Upper lobe of left lung (tissue), 6 donors: ENCODE data around the gene SHC2. TPM values are rescaled to one million over a fixed set of nuclear protein-coding genes. Genes with fewer than 3 reads are reported as not detected.
A peak's percentile ranks its signal among the peaks of the same experiment; 100 is the strongest.

Experiments used
- ATAC-seq, 2 donors: fragments of 200-7000 bp; cut with Tn5 transposase; one replicate each; pipeline ENCODE4 v1.9.1; 2022; ENCODE audit warnings: mild to moderate bottlenecking in 2 of 2, moderate library complexity in 2 of 2; ENCODE audit not compliant: low FRiP score in 2 of 2
- DNase-seq, 2 donors: peaks; one replicate each; pipeline ENCODE4 v3.0.0-alpha.2; 2019 to 2020
- H3K27ac ChIP-seq, 4 donors: fragments of 200-600 bp; sonication (generic); one replicate each; pipeline ENCODE4 v1.5.1; 2016 to 2019
- H3K27me3 ChIP-seq, 4 donors: fragments of 200-600 bp; sonication (generic); one replicate each; pipeline ENCODE4 v1.5.1; 2017 to 2019
- H3K36me3 ChIP-seq, 4 donors: fragments of 200-600 bp; sonication (generic); one replicate each; pipeline ENCODE4 v1.5.1; 2016 to 2019
- H3K4me1 ChIP-seq, 4 donors: fragments of 200-600 bp; sonication (generic); one replicate each; pipeline ENCODE4 v1.5.1; 2018 to 2019
- H3K4me3 ChIP-seq, 4 donors: fragments of 200-600 bp; sonication (generic); one replicate each; pipeline ENCODE4 v1.5.1; 2017 to 2019; ENCODE audit warnings: mild to moderate bottlenecking in 2 of 4, moderate library complexity in 1 of 4
- H3K9me3 ChIP-seq, 4 donors: fragments of 200-600 bp; sonication (generic); one replicate each; pipeline ENCODE4 v1.5.1; 2018 to 2019
- CTCF ChIP-seq, 6 experiments: fragments of 450-650 bp in 4 of 6; fragments of 200-600 bp in 2 of 6; sonication (generic) in 2 of 6; IDR thresholded peaks; one replicate each; pipeline ENCODE4 v1.5.1; 2016 to 2019; ENCODE audit warnings: antibody characterized with exemption in 6 of 6
- EP300 ChIP-seq, 4 donors: sonication (generic); formaldehyde crosslinking; IDR thresholded peaks; one replicate each; pipeline ENCODE4 v1.5.1; 2017; ENCODE audit warnings: antibody characterized with exemption in 4 of 4, control low read depth in 2 of 4
- POLR2A ChIP-seq, 4 donors: fragments of 450-650 bp; IDR thresholded peaks; one replicate each; pipeline ENCODE4 v1.5.1; 2016 to 2017; ENCODE audit warnings: antibody characterized with exemption in 4 of 4, mild to moderate bottlenecking in 2 of 4
- POLR2AphosphoS5 ChIP-seq, 2 donors: sonication (generic); formaldehyde crosslinking; IDR thresholded peaks; one replicate each; pipeline ENCODE4 v1.5.1; 2017; ENCODE audit warnings: antibody characterized with exemption in 2 of 2
- WGBS, 2 donors: methylation state at CpG; one replicate each; pipeline ENCODE4 v1.1.5; 2017 to 2018; 5-methylcytosine and 5-hydroxymethylcytosine counted together
- total RNA-seq, 6 donors: library from RNA; depleted of rRNA in 4 of 6; stranded (reverse); fragments of >200 nt in 4 of 6; gene quantifications; one replicate each; pipeline versions ENCODE4 v1.1.0 to v1.2.1, GENCODE V29; 2016 to 2021
- donor health status: DM: no; HTN: no; CAD: no; lungs with moderate emphysema.
- donor health status: DM: no; HTN: yes; CAD: no; lungs with severe emphysema.

SHC2 gene
- total RNA-seq, 6 donors from 2014 or later, result 10.5 to 104 (median 22.5) TPM

GRCh38 chr19:407511-408440, 53.1 kb downstream of the SHC2 start:
- DNase-seq, result peak; percentile 12 to 80

DNA sequence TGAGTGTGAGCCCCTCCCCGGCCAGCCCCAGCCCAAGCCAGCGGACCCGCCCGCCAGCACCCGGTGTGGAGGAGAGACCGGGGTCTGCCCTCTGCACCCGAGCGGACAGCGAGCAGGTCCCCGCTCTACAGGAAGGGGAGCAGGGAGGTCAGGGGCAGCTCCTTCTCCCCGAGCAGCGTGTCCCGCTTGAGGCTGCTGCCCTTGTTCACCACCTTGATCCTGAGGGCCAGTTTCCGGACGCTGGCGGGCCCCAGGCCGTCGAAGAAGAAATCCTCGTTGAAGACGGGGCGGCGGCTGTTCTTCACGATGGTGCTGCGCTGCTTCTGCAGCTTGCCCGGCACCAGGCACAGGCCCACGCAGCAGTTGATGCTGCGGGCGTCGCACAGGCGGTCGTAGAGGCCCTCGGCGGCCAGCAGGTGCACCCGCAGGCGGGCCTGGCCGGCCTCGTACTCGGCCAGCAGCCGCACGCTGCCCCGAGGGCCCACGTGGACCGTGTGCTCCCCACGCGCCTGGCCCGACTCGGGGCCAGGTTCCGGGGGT, 53.8 kb downstream of the SHC2 start:
- TF ChIP-seq CTCF (IDR thresholded peaks at IDR 0.05) (no peak), POLR2A (IDR thresholded peaks at IDR 0.05) (no peak), EP300 (IDR thresholded peaks at IDR 0.05) (no peak), POLR2AphosphoS5 (IDR thresholded peaks at IDR 0.05) (no peak)
- DNase-seq (peak in 1 of 2 donors; percentile 18), ATAC-seq (no peak)
- WGBS, 2 donors, result 89% methylated on average over 18 to 45 of the region's 48 CpGs
- H3K27me3 ChIP-seq, result peaks cover 0 to 27% (median 16%) of the 10 kb centered on the region in 4 donors
- H3K4me1 ChIP-seq, result peaks cover 19 to 27% (median 21%) of the 10 kb centered on the region in 4 donors
- H3K4me3 ChIP-seq, result no peak overlapping the region
- no peaks in the 10 kb centered on the region for H3K36me3 ChIP-seq
- no peak overlapping the region for H3K27ac ChIP-seq
- no peaks in the 10 kb centered on the region for H3K9me3 ChIP-seq

More at GRCh38 chr19:407511-408440, 53.1 kb downstream of the SHC2 start:
- H3K27ac ChIP-seq, result no peak overlapping the region
- H3K27me3 ChIP-seq, result peaks cover 0 to 27% (median 16%) of the 10 kb centered on the region in 4 donors
- H3K36me3 ChIP-seq, result no peaks in the 10 kb centered on the region
- H3K4me3 ChIP-seq, result peak overlapping the region in 2 of 4 donors; percentile 38 to 60
- no peak for ATAC-seq
- H3K4me1 ChIP-seq, result peaks cover 19 to 27% (median 22%) of the 10 kb centered on the region in 4 donors
- H3K9me3 ChIP-seq, result no peaks in the 10 kb centered on the region
- 79 to 93% methylated on average over 7 to 56 of the region's 70 CpGs for WGBS, 2 donors
- TF ChIP-seq CTCF (IDR thresholded peaks at IDR 0.05), result no peak
- TF ChIP-seq POLR2AphosphoS5 (IDR thresholded peaks at IDR 0.05), result no peak
- no peak for TF ChIP-seq EP300 (IDR thresholded peaks at IDR 0.05)
- TF ChIP-seq POLR2A (IDR thresholded peaks at IDR 0.05), result no peak

GRCh38 chr19:406135-406781, 54.6 kb downstream of the SHC2 start:
- Histone ChIP-seq H3K36me3 (no peaks in the 10 kb centered on the region), H3K9me3 (no peaks in the 10 kb centered on the region), H3K27ac (no peak overlapping the region), H3K27me3 (peaks cover 0 to 27% (median 16%) of the 10 kb centered on the region in 4 donors), H3K4me1 (peaks cover 19 to 27% (median 22%) of the 10 kb centered on the region in 4 donors), H3K4me3 (no peak overlapping the region)
- ATAC-seq (no peak), DNase-seq (peak; percentile 19 to 80)
- TF ChIP-seq POLR2AphosphoS5 (IDR thresholded peaks at IDR 0.05), result no peak
- TF ChIP-seq CTCF (IDR thresholded peaks at IDR 0.05), result no peak
- TF ChIP-seq POLR2A (IDR thresholded peaks at IDR 0.05), result no peak
- TF ChIP-seq EP300 (IDR thresholded peaks at IDR 0.05), result no peak
- 71 to 86% methylated on average over 8 to 41 of the region's 41 CpGs for WGBS, 2 donors

DNA sequence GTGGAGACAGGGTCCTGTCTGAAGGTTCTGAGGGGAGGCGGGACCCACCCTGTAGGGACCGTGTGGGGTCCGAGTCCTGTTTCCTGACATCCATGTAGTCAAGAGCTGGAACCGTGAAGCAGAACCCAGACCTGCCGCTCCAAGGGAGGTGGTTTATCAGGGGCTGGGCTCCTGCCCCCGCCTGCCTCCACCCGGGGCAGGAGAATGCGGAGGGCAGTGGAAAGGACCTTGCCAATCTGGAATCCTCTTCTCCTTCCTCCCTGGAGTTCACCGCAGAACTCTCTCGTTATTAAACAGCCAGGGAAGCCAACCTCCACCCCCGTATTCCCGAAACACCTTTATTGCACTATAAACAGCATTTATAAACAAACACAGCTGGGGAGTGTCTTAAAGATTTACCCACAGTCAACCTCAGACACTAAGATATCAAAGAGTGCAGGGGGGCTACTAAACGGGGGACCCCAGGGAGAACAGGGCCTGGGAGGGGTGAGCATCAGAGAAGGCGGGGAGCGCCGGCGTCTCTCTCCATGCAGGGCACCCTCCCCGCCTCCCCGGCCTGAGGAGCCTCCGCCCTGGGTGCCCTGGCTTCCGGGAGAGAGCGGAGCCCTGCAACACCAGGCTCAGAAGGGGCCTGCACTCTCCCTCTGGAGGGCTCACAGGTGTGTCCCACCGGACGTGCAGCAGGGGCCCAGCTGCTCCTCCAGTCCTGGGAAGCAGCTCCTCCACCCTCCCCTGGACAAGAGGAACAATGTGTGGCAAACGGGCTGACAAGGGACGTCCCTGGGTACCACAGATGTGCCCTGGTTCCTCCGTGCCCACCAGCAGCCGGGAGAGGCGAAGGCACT, 55.5 kb downstream of the SHC2 start:
- DNase-seq (peak in 1 of 2 donors; percentile 10), ATAC-seq (no peak)
- 49 to 56% methylated on average over 13 to 26 of the region's 29 CpGs for WGBS, 2 donors

More for the DNA sequence above, 55.5 kb downstream of the SHC2 start:
- Histone ChIP-seq H3K4me3 (no peak overlapping the region), H3K27me3 (peaks cover 0 to 27% (median 16%) of the 10 kb centered on the region in 4 donors), H3K36me3 (no peaks in the 10 kb centered on the region), H3K9me3 (no peaks in the 10 kb centered on the region), H3K27ac (no peak overlapping the region), H3K4me1 (peaks cover 19 to 27% (median 22%) of the 10 kb centered on the region in 4 donors)
- TF ChIP-seq EP300 (IDR thresholded peaks at IDR 0.05), result no peak
- TF ChIP-seq POLR2AphosphoS5 (IDR thresholded peaks at IDR 0.05), result no peak
- TF ChIP-seq POLR2A (IDR thresholded peaks at IDR 0.05), result no peak
- TF ChIP-seq CTCF (IDR thresholded peaks at IDR 0.05), result no peak
